Measurements from ENCODE around the gene STK35.

STK35 gene

DNA sequence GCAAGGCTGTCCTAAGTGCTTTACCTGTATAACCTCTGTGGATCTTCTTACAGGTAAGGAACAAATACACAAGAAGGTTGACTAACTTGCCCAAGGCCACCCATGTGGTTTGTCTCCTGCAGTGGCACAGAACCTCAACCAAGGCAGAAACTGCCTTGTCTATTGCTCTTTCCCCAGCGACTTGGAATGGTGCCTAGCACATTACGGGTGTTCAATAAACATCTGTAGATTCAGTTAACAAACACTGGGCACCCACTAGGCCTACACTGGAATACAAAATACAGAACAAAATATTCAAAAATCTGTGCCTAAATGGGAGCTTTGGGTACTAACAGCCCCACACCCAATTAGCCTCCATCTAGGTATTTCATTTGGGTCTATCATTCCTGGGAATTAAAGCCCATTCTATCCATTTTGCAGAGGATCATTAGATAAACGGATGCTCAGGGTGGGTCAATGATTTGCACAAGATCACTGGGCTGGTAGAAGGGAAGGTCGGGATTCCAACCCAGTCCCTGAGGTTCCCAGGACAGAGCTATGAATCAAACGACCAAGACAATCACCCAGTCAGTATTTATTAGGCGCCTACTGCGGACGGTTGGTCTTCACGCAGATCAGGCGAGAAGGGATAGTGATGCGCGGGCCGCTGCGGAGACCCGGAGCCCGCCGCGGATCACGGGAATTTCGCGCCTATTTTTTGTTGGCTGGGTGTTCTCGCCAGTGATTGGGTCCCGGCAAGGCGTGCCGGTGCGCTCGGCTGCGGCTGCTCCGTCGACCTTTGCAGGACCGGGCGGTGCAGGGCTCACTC, at the start of gene STK35:
Gene STK35, plus strand, starts transcription at position 771 of the 808 bp plus-strand sequence. CDS start 55 bp downstream, outside the sequence.
- peak; percentile 80 for DNase-seq

DNA sequence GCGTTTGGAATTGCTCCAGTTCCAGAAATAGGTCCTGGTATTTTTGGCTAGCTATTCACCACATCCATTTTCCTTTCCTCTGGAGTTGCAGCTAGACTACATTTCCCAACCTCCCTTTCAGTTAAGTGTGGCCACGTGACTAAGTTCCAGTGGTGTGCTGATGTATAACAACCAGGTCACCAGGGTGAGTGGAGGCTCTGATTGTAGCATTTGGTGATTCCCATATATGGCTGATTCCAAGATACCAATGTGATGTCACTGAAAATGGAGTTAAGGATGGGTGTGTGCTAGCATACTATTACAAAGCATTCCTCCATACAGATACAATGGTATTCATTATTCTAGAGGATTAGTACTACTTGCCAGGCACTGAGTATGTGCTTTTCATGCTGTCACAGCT, 49.7 kb upstream of the STK35 start:
- no peak for DNase-seq

DNA sequence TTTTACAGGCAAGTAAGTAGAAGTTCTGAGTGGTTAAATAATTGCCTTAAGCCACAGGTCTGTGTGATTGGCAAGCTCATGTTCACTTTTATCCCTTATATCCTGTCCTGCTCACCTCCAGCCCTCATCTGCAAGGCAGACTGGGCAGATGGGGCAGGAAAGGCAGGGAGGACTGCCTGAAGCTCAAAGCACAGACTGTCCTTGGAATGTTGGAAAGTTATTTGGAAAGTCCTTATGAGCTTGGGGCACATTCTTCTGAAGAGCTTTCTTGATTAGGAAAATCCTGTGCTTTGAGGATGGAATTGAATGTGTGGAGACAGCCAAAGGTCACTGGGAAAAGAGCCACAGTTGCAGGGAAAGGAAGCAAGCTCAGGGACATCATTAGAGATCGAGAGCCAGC, 48.9 kb upstream of the STK35 start:
- DNase-seq, result no peak

DNA sequence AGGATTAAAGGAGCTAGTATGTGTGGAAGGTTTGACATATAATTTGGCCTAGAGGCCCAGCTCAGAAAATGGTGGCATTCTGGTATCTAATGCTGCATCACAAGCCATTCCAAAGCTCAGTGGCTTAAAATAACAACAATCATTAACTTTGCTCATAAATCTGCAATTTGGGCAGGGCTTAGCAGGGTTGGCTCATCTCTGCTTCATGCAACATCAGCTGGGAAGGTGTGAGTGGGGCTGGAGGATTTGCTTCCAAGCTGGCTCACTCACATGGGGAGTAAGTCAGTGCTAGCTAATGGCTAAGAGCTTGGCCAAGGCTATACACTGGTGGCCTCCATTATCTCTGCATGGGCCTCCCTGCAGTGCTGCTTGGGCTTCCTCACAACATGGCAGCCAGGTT, 48.0 kb upstream of the STK35 start:
- no peak for DNase-seq

DNA sequence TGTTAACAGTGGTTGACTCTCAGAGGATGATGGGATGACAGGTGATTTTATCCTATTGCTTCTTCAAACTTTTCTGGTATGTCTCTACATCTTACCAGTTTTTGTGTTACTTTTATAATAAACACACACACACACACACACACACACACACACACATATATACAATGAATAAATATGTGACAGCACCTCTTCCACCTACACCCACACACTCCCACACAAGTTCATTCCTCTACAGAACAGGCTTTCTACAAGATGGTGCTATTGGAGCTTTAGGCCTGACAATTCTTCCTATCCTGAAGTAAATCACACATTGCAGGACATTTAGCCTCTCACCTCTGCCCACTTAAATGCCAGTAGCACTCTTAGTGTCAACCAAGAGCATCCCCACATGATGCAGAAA, 46.7 kb upstream of the STK35 start:
- no peak for DNase-seq

DNA sequence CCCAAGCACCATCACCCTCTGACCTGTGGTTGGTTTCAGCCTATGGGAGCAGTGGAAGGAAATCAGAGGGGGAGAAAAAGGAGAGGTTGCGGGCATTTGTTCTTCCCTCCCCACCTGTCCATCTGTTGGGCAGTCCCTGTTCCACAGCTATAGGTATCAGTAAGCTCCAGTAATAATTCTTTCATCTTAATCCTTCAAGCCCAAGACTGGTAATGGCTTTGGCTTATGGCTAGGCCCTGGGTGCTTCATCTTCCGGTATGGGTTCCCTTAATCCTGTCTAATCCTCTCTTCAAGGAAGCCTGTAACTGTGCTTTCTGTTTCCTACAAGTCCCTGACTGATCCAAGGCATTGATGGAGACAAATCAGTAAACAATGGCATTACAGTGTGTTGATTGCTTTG, 42.2 kb upstream of the STK35 start:
- no peak for DNase-seq

DNA sequence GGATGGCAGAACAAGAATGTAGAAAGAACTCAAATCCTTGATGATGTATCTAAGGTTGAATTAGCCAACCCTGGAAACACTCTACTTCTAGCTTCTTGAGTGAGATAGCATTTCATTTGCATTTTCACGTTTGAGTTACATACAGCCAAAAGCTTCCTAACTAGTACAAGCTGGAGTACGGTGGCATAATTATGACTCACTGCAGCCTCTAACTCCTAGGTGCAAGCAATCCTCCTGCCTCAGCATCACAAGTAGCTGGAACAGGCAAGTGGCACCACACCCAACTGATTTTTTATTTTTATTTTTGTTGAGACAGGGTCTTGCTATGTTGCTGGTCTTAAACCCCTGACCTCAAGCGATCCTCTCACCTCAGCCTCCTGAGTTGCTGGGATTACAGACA, 36.5 kb upstream of the STK35 start:
- DNase-seq, result no peak

DNA sequence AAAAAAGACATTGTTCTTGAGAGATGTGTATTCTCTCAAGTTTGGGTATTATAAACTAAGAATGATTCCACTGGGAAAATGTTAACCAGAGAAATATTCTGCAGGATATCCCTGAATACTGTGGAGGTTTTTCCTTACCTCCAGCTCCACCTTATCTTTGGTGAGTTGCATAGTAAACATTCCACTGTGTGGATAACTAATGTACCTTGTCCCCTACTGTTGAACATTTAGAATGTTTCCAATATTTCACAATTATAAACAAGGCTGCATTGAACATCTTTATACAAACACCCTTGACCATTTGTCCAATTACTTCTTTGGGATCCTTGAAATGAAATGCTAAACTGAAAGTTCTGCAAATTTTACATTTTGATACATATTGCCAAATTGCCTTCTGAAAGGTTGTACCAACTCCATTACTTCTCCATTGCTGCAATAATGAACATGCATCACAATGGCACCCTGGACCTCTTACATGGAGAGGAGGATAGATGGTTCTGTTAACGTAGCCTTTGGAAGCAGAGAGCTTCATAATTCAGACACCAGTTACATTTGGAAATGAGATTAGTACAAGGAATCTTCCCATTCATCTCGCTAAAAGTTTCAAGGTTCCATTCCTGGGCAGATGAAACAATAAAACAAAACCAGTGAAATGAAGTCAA, 35.0 kb upstream of the STK35 start:
- no peak for DNase-seq

DNA sequence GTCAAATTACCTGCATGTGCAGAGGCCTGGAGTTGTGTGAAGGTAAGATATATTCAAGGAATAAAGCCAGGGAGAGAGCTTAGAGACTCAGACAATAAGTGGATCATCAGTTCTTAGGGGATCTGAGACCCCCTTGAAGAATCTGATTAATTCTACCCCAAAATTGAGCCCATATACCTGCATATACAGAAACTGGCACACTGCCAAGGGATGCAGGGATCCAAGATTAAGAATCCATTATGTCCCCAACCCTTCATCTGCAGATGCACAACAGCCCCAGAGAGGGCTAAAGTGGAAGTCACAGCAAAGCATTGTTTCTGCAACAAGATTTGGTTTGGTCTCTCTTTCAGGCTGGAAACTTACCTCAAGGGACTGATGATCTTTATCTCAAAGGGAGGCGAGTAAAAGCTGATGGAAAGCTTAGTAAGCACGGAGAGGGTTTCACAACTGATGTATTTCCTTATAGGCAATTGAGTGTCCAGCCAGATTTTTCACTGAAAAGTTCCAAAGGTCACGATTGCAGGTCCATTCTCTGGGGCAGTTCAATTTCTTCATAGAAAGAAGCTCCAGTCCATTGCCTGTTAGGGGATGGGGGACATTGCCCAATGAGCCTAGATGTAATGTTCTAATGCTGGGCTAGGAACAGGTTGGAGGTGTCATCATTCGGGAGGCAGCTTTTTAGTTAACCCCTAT, 20.9 kb upstream of the STK35 start:
- no peak for DNase-seq

DNA sequence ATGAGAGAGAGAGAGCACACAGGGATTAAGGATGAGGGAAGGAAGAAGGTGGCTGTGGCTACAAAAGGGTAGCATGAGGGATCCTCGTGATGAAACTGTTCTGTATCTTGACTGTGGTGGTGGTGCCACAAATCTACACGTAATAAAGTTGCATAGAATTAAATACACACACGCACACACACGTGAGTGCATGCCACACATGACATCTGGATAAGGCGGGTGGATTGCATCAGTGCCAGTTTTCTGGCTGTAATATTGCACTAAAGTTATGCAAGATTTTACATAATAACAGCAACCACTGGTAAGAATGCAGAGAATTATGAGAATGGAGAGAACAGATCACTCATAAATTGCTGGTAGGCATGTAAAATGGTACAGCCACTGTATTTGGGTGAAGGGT, 16.9 kb upstream of the STK35 start:
- DNase-seq, result no peak

DNA sequence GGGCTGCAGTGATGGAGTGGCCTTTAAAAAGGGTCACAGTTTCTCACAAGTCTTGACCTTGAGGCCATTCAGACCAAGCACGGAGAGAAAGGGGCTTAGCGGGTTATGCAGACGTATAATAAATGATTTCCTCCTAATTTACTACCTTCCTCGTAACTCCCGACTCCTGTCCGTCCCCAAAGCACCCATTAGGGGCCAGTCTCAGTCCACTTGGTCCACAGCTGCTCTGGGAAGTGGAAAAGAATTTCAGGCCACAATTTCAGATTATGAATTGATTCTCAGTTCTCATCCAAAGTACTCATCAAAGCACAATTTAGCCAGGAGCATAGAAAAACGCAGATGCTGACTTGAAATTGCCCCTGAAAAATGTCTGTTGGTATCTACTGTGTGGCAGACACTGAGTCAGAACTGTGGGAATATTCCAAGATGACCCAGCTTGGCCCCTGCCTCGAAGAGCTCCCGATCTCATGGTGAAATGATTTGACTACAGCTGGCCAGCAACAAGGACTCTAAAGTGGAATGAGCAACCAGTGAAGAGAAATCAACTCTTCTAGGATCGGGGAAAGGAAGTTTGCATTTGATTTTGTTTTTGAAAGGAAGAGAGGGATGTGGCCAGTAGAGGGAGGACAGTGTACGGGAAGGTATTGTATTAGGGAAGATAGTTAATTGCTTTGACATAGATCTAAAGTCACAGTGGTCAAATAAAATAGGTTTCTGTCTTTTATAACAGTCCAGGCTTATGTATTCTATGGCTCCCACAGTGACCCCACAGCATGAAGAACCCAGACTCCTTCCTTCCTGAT, 15.2 kb upstream of the STK35 start:
- DNase-seq, result no peak

DNA sequence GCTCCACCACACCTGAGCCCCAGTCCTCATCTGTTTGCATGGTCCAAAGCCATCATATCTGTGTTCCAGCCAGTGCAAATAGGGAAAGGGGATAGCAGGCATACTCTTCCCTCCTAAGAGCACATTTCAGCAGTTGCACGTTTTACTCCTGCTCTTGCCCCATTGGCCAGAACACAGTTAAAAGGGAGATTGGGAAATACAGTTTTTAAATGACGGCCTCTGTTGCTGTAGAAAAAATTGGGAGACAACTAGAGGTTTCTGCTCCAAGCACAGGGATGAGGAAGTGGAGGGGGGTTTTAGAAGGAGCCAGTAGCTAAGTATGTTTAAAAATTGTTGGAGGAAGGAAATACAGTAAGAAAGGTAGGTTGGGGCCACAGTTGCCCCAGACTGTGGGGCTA, 14.6 kb upstream of the STK35 start:
- DNase-seq, result no peak

DNA sequence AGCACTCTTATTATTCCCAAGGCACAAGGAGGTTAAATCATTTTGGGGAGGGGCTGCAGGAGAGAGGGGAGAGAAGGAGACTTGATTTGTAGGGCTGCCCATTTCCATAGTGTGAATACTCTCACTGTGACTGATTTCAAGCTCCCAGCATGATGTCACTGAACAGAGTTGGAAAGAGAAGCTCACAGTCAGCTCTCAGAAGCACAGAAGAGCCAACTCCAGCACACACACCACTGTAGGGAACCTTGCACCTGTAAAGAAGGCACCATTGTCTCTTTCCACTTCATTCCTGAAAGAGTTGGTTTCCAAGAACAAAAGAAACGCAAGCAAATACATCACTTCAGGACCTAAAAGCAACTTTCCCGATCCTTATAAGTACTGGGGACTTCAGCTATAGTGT, 12.7 kb upstream of the STK35 start:
- DNase-seq, result no peak

DNA sequence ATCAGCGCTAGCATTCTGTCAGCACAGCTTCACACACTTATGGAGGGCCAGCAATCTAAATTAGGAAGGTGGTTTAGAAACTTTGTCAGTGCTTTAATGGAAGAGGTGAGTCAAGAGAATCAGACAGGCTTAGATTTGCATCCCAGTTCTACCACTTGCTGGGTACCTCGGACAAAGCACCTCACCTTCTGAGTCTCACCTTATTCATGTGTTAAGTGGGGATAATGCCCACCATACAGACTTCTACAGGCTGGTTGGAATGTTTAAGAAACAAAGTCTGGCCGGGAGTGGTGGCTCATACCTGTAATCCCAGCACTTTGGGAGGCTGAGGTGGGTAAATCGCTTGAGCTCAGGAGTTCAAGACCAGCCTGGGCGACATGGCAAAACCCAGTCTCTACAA, 12.2 kb upstream of the STK35 start:
- DNase-seq, result no peak

DNA sequence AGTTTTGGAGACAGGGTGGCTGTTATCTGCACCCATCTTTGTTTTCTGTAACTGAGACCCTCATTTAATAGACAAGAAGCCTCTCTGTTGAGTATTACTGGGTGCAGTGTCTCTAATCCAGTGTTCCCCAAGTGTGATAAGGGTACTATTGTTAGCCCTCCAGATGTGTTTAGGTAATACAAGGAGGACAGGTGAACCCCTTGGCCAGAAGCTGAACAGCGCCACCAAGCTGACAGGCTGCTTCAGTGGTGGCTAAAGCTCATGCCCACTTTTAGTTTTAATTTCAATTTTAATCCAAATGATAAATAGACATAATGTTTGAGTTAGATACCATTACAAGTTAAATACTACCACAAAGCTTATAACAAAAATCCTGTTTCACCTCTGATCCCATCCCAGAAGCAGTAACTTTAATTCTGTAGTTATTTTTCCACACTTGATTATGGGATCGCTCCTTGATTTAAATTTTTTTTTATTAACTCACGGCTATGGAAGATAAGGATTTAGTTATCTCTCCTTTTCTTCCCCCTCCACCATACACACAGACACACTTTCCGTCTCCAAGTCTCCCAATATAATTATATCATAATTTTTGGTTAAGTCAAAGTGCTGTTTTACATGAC, 8.4 kb upstream of the STK35 start:
- DNase-seq, result peak; percentile 12

DNA sequence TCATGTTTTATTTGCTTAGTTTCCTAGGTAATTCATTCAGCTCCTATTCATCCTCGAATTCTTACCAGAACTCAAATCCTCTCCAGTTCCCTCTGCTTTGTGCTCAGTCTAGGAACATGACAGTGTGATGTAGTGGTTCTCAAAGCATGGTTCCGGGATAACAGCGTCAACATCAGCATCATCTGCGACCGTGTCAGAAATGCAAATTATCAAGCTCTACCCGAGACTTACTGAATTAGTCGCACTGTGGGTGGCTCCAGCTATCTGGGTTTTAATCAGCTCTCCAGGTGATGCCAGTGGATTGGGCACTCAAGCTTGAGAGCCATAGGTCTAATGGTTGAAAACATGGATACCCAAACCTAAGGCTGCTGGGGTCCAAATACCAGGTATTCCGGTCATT, 7.7 kb upstream of the STK35 start:
- no peak for DNase-seq

DNA sequence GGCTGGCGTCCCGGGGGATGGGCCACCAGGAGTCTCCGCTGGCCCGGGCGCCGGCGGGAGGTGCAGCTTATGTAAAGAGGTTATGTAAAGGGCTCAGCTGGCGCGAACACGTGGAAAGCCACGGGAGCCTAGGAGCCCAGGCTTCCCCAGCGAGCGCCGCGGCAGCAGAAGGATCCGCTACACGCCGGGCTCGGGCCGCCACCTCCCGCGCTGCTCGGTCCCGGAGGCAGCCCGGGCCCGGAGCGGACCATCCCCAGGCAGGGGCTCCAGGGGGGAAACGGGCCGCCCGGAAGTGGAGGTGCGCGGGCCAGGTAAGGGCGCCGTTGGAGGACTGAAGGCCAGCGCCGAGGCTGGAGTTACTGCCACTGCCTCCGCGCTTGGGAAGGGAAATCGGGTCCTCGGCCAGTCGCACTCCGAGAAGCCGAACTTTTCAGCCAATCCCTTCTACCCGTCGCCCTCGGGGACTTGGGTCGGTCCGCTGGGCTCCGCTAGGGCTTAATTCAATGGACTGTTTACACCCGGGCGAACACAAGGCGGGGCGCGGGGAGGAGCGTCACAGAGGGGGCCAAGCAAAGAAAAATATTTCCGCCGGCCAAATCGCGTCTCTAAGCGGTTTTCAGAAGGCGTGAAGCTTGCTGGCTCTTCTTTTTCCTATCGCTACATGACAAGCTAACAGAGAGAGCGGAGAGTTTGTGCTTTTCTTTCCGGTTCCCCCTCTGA, 398 bp downstream of the STK35 start:
- DNase-seq, result peak; percentile 94

DNA sequence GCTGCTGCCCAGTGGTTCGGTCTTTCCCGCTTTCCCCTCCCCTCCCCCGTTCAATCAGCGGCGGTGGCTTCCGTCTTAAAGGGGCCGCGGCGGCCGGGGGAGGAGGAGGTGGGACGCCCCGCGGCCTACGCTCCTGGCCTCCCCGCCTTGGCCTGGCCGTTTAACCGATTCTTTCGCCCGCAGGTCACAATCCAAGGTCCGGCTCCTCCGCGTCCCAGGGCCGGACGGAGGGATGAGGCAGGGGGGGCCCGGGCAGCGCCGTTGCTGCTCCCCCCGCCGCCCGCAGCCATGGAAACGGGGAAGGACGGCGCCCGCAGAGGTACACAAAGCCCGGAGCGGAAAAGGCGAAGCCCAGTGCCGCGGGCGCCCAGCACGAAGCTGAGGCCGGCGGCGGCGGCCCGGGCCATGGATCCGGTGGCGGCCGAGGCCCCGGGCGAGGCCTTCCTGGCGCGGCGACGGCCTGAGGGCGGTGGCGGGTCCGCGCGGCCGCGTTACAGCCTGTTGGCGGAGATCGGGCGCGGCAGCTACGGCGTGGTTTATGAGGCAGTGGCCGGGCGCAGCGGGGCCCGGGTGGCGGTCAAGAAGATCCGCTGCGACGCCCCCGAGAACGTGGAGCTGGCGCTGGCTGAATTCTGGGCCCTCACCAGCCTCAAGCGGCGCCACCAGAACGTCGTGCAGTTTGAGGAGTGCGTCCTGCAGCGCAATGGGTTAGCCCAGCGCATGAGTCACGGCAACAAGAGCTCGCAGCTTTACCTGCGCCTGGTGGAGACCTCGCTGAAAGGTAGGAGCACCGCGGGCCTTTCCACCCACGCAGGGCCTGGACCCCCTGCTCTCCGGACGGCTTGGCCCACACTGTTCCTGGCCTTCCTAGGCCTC, 1.2 kb downstream of the STK35 start:
- DNase-seq, result peak; percentile 89

DNA sequence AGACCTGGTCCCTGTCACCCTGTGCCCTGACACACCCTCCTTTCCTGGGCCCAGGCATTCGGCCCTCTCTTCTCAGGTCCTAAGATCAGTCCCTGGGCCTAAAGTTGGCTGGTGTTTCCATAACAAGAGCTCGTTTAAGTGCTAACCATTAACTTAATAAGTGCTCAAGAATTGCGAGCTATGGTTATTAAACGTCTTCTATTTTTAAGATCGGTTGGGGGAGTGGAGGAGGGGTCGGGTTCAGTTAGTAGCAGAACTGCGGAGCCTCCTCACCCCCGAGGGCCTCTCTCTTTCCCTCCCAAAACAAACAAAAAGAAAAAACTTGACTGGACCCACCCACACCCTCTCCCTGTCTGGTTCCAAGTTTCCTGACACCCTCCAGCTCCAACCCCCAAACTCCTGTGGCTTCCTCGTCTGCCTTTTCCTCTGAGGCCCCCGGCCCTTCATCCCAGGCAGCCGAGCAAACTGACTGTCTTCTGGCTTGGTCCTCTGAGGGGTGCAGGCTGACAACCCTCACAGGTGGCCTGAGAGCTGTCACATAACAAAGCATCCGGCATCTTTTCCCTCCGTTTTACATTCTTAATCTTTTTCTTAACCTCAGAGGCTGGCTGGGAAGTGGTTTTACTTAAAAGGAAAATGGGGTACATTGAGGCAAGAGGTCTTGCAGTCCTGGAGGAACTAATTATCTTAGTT, 2.0 kb downstream of the STK35 start:
- no peak for DNase-seq

DNA sequence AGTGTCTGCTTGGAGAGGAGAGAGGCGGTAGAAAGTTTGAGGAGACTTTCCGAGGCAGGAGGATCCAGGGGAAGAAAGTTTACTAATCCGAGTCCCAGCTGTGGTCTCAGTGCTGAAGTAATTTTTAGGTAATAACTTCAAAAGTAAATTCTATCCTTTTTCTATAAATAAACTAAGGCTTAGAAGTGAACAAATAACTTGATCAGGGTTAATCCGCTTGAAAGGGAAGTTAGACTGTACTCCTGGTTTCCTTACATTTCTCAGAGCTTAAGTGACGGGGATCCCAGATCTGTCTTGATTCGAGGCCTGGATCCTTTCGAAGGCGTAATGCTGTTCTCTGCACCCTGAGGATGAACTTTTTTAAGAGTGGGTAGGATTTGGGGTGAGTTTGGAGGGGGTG, 2.6 kb downstream of the STK35 start:
- DNase-seq, result no peak

Measured in hematopoietic multipotent progenitor cell treated with erythropoietin and hydrocortisone succinate and interleukin-3 and kit ligand, for 8 days (in vitro differentiated cells).